ENCODE measurements around the gene ERFE. TPM values are rescaled to one million over a fixed set of nuclear protein-coding genes. Genes with fewer than 3 reads are reported as not detected.

ERFE gene
- total and polyA plus RNA-seq, 9 of the 15 experiments (the other 6 are each of a cell fraction or from before 2014, with no cell fraction given): 0.55 to 8.2 (median 3.7) TPM

DNA sequence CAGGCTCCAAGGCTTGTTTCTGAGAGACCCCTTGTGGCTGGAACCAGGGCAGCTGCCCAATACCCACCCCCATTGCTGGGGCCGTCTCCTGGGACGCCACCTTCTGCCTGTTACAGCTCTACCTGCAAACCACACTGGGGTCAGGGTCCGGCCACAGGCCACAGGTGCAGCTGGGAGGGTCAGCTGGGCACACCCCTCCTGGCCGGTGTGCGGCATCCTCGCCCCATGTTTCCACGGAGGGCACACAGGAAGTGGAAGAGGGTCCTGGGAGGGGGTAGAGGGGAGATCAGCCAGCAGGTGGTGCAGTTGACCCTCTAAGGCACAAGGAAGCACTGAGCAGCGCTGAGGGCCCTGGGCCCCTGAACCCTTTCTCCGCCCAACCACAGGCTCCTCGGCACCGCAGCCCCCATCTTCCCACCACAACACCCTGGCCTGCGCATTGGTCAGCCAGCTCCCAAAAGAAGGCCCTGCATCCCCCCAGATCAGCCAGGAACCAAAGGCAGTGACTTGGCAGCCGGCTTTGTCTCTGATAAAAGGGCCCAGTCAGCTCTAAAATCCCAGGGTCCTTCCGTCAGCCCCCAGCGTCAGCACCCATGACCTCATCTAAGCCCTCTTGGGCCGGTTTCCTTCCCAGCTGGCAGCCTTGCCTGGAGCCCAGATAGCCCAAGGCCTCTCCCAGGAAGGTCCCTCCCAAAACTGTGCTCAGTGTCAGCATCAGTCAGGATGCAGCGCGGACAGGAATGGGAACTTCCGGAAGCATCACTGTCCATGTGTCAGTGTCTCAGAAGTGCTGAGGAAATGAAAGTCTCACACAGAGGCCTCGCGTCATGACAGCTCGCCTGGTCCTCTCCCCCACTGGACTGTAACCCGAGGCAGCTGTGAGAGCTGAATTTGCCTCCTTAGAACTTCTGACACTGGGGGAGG is 1.7 kb downstream of the ERFE start (continued):
- TF ChIP-seq ZNF408 (CRISPR knock-in tag; IDR thresholded peaks at IDR 0.05; ENCODE audit: low read depth) (no peak), REST (IDR thresholded peaks at IDR 0.05; ENCODE audit: borderline replicate concordance) (peak; percentile 52; the same call in 1 of the 2 replicates), REST (CRISPR knock-in tag; IDR thresholded peaks at IDR 0.05; ENCODE audit: low read depth) (no peak), ELF1 (tag; IDR thresholded peaks at IDR 0.05) (peak; percentile 35; the same call in 1 of the 2 replicates), SMARCC2 (IDR thresholded peaks at IDR 0.05; ENCODE audit: low read depth) (no peak), ZNF175 (CRISPR knock-in tag; IDR thresholded peaks at IDR 0.05; ENCODE audit: low read depth) (no peak), ZNF280B (CRISPR knock-in tag; IDR thresholded peaks at IDR 0.05) (no peak), RAD21 (CRISPR knock-in tag; conservative IDR thresholded peaks at IDR 0.05 in 1 of 2, IDR thresholded peaks at IDR 0.05 in 1 of 2) (peak; percentile 40 to 65), ZBTB26 (CRISPR knock-in tag; IDR thresholded peaks at IDR 0.05) (no peak)
- TF ChIP-seq, protein P1, sequence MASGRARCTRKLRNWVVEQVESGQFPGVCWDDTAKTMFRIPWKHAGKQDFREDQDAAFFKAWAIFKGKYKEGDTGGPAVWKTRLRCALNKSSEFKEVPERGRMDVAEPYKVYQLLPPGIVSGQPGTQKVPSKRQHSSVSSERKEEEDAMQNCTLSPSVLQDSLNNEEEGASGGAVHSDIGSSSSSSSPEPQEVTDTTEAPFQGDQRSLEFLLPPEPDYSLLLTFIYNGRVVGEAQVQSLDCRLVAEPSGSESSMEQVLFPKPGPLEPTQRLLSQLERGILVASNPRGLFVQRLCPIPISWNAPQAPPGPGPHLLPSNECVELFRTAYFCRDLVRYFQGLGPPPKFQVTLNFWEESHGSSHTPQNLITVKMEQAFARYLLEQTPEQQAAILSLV (tag; IDR thresholded peaks at IDR 0.05): no peak
- TF ChIP-seq, protein P2, sequence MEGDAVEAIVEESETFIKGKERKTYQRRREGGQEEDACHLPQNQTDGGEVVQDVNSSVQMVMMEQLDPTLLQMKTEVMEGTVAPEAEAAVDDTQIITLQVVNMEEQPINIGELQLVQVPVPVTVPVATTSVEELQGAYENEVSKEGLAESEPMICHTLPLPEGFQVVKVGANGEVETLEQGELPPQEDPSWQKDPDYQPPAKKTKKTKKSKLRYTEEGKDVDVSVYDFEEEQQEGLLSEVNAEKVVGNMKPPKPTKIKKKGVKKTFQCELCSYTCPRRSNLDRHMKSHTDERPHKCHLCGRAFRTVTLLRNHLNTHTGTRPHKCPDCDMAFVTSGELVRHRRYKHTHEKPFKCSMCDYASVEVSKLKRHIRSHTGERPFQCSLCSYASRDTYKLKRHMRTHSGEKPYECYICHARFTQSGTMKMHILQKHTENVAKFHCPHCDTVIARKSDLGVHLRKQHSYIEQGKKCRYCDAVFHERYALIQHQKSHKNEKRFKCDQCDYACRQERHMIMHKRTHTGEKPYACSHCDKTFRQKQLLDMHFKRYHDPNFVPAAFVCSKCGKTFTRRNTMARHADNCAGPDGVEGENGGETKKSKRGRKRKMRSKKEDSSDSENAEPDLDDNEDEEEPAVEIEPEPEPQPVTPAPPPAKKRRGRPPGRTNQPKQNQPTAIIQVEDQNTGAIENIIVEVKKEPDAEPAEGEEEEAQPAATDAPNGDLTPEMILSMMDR (IDR thresholded peaks at IDR 0.05 in 2 of 3, conservative IDR thresholded peaks at IDR 0.05 in 1 of 3; ENCODE audit: insufficient read depth in 2 of 3, low read depth in 1 of 3, low read length in 3 of 3): peak; percentile 59 to 63 (median 61)

Data from K562 (cell line).